GM12874 (cell line): ENCODE data around the gene GALNT10.

Experiments used
- CTCF ChIP-seq: IDR thresholded peaks from 2 replicates; pipeline ENCODE4 v1.5.1; 2011; ENCODE audit warnings: low read depth, mild to moderate bottlenecking, control low read depth, low read length, moderate library complexity; ENCODE audit not compliant: insufficient read depth

Gene GALNT10

GRCh38 chr5:154449786-154450185 lies 259.3 kb downstream of the GALNT10 start:
- no peak for TF ChIP-seq CTCF

- TF ChIP-seq CTCF = no peak
Measured at GRCh38 chr5:154451957-154452356, 261.4 kb downstream of the GALNT10 start.

DNA sequence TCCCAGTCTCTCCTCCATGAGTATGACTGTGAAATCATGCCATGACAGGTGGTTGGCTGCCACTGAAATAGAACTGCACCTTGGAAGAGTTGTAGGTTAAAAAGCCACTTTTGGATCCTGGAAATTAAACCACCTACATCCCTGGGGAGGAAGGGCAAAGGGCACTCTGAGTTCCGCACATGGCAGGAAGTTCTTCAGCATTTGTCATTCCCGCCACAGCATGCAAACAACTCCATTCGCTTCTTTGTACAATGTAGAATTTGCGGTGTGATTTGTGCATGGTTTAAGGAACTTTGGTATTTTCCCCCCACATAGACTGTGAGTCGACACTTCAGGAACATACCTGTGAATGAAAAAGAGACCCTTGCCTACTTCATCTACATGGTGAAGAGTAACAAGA lies 265.1 kb downstream of the GALNT10 start:
- no peak for TF ChIP-seq CTCF

DNA sequence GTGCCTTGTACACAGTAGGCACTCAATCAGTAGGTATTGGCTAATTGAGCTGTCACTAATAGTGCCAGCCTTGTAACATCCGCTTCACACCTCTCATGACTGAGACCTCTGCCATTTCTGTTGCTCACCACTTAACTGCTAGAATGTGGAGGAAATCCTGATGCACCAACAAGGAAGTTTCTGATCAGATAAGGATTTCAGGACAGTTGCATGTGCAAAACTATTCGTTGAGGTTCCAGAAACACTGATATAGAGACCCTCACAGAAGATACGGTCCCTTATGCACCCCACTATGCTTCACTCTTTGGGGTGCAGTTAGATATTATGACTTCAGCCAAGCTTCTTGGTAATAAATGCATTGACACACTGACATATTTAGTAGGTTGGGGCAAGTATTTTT lies 266.0 kb downstream of the GALNT10 start:
- TF ChIP-seq CTCF = no peak

DNA sequence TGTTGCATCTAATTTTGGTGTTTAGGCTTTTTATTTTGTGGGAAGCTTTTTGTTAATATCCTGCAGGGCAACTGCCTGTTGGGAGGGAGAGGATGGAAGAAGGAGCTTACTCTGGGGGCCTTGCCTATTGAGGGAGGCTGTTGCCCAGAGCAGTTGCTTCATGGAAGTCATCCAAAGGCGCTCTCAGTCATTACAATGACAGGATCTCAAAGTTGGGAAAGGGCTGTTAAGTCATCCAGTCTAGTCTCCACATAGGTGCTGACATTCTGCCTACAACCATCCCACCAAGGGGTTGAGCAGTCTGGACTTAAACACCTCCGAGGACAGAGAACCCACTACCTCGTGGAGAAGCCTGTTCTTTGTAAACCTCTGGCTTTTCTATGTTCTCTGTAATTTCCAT lies 268.5 kb downstream of the GALNT10 start:
- no peak for TF ChIP-seq CTCF

DNA sequence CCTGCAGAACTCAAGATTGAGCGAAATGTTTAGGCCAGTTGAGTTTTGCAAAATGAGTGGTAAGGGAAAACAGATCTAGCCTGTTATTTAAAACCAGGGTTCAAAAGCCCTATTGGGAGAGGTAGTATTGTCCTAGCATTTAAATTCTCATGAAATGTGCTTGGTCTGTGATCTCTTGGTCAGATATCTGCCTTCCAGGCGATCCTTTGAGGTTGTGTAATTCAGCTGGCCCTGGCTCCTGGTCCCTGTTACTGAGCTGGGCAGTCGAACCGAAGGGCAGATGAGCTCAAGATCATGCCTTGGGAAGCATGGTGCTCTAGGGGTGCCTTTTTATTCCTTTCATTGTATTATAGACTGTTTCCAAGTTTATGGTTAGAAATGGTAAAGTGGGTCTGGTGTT lies 269.6 kb downstream of the GALNT10 start:
- TF ChIP-seq CTCF = no peak

DNA sequence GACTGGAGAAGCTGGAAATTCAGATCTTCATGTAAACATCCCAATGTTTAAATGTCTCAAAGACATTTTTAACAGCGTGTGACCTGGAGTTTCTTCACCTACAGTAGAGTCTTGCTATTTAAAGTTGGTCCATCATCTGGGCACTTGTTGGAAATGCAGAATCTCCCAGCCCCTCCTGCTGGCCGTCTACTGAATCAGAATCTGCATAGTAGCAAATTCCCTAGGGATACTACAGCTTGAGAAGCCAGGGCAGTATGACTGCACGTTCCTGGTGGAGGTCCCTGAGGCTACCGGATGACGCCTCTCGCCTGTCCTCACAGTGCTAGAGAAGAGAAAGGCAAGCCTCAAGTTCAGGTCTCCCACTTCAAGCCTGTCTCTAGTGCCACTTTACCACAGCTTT lies 271.0 kb downstream of the GALNT10 start:
- TF ChIP-seq CTCF = no peak

DNA sequence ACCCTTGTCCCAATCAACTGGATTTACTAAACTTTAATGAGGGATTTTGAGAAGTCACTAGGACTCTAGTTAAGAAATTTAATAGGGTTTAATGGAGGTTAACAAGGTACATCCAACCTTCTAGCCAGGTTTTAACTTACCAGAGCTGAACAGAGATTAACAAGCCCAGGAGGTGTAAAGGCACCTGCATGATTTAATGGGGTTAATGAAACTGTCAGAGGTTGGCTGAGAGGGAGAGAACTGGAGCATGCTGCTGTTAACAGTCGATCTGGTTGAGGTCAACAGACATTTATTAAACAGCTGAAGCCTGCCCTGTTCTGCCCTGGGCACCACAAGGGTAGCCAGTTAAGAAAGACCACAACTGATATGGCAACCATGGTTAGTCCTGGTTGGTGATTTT lies 273.9 kb downstream of the GALNT10 start:
- TF ChIP-seq CTCF = no peak
